Tibial nerve (tissue), 4 donors: ENCODE data around the gene KATNAL1.

ENCODE experiments used
- EP300 ChIP-seq, 2 donors: sonication (generic); formaldehyde crosslinking; IDR thresholded peaks; one replicate each; pipeline ENCODE4 v1.6.1; 2017; ENCODE audit warnings: antibody characterized with exemption in 2 of 2, mild to moderate bottlenecking in 1 of 2
- POLR2A ChIP-seq, 2 donors: fragments of 450-650 bp; IDR thresholded peaks; one replicate each; pipeline ENCODE4 v1.6.1; 2017; ENCODE audit warnings: antibody characterized with exemption in 2 of 2, mild to moderate bottlenecking in 2 of 2, moderate library complexity in 2 of 2
- TF ChIP-seq, protein P1 (sequence below), 5 experiments: fragments of 200-600 bp in 3 of 5; fragments of 450-650 bp in 2 of 5; sonication (generic) in 3 of 5; IDR thresholded peaks; one replicate each; pipeline ENCODE4 v1.5.1; 2016 to 2019; ENCODE audit warnings: antibody characterized with exemption in 5 of 5, mild to moderate bottlenecking in 3 of 5, moderate library complexity in 2 of 5

DNA sequence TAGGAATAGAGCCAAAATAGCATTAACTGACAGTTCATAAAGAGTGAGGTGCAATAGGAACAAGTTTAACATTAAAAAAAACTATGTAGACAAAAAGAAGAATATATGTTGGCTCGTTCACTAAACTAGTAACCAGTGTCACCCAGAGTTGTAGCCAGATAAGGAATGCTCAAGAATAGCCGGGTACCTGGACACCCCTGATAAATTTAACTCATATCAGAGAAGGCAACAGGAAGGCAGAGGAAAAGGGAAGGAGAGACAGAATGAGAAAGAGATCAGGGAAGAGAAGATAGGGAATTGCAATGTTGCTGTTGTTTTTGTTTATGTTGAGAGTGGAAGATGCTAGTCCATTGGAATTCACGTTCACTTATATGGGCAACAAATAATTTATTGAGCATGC is 31.6 kb upstream of the KATNAL1 start:
- TF ChIP-seq EP300 (IDR thresholded peaks at IDR 0.05) (no peak), POLR2A (IDR thresholded peaks at IDR 0.05) (no peak)
- TF ChIP-seq, protein P1, sequence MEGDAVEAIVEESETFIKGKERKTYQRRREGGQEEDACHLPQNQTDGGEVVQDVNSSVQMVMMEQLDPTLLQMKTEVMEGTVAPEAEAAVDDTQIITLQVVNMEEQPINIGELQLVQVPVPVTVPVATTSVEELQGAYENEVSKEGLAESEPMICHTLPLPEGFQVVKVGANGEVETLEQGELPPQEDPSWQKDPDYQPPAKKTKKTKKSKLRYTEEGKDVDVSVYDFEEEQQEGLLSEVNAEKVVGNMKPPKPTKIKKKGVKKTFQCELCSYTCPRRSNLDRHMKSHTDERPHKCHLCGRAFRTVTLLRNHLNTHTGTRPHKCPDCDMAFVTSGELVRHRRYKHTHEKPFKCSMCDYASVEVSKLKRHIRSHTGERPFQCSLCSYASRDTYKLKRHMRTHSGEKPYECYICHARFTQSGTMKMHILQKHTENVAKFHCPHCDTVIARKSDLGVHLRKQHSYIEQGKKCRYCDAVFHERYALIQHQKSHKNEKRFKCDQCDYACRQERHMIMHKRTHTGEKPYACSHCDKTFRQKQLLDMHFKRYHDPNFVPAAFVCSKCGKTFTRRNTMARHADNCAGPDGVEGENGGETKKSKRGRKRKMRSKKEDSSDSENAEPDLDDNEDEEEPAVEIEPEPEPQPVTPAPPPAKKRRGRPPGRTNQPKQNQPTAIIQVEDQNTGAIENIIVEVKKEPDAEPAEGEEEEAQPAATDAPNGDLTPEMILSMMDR (IDR thresholded peaks at IDR 0.05) = no peak
